GM18499 (cell line): ENCODE measurements around the gene CLEC14A.

Source experiments
- ATAC-seq: cut with Tn5 transposase; IDR thresholded peaks from one replicate; pipeline ENCODE4 v1.9.1; 2021; ENCODE audit warnings: moderate number of reproducible peaks; ENCODE audit not compliant: insufficient read depth, unreplicated experiment

The CLEC14A gene, protein sequence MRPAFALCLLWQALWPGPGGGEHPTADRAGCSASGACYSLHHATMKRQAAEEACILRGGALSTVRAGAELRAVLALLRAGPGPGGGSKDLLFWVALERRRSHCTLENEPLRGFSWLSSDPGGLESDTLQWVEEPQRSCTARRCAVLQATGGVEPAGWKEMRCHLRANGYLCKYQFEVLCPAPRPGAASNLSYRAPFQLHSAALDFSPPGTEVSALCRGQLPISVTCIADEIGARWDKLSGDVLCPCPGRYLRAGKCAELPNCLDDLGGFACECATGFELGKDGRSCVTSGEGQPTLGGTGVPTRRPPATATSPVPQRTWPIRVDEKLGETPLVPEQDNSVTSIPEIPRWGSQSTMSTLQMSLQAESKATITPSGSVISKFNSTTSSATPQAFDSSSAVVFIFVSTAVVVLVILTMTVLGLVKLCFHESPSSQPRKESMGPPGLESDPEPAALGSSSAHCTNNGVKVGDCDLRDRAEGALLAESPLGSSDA

DNA sequence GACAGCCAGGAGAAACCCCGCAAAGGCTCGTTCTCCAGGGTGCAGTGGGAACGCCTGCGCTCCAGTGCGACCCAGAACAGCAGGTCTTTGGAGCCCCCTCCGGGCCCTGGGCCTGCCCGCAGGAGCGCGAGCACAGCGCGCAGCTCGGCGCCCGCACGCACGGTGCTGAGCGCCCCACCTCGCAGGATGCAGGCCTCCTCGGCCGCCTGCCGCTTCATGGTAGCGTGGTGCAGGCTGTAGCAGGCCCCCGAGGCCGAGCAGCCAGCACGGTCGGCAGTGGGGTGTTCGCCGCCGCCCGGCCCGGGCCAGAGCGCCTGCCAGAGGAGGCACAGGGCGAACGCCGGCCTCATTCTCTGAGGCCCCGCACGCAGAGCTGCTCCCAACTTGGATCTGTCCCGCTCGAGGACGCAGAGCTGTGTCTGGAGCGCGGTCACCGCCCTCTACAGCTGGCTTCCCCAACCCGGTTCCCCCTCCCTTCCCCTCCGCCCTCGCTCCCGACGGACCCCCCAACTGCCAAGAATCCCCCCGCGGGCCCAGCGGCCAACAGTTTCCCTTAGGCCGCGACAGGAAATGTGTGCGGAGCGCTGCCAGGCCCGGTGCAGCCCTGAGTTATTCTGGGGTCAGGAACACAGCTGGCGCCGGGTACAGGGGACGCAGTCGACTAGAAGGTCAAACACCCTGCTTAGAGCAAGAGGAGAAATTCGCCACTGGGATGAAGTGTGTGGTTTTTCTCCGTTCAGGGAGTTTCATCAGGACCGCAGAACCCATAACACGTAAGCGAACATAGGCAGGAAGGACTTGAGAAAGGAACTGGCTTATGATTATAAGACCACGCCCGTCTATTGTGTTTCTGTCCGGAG lies at the start of gene CLEC14A:
TSS of gene CLEC14A (minus strand) at position 421 of the 860 bp plus-strand sequence. CDS start at position 350, 71 bp downstream.
- ATAC-seq: no peak

DNA sequence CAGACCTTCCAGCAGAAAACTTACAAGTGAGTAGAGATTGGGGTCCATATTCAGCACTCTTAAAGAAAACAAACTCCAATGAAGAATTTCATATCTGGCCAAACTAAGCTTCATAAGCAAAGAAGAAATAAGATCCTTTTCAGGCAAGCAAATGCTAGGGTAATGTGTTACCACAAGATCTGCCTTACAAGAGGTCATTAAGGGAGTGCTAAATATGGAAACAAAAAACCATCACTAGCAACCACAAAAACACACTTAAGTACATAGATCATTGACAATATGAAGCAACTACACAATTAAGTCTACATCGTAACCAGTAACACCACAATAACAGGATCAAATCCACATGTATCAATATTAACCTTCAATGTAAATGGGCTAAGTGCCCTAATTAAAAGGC lies 47.1 kb upstream of the CLEC14A start:
- no peak for ATAC-seq

DNA sequence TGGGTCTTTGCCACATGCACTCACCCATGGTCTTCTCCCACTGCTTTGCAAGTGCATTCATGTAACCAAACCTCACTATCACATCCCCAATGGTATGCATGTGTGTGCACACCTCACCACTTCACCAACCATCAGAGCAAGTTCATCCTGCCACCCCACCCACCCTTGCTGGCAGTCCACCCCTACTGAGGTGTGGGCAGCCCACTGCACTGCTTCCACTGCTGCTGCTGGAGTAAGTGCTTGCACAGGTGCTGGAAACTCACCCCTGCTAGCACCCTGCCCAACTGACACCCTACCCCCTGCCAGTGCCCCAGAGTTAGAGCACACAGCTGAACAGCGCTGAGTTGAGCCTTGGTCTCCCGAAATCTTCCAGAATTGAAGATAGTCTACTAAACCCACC lies 46.1 kb upstream of the CLEC14A start:
- ATAC-seq: no peak

DNA sequence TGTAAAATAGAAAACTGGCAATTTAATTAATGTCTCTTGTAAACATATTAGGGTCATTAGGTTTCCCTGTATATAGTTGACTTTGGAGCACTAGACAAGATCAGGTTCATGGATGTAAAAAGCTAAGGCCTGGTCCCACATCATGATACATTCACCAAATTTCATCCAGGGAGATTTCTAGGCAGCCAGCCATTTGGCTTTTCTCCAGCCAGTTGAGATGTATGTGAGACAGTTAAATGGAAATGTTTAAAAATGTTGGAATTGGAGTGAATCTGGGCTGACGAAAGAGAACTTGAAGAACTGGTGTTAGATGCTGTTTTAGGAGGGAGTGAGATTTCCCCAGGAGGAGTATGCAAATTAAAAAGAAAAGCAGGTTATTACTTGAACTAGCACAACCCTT lies 41.8 kb upstream of the CLEC14A start:
- ATAC-seq: no peak

DNA sequence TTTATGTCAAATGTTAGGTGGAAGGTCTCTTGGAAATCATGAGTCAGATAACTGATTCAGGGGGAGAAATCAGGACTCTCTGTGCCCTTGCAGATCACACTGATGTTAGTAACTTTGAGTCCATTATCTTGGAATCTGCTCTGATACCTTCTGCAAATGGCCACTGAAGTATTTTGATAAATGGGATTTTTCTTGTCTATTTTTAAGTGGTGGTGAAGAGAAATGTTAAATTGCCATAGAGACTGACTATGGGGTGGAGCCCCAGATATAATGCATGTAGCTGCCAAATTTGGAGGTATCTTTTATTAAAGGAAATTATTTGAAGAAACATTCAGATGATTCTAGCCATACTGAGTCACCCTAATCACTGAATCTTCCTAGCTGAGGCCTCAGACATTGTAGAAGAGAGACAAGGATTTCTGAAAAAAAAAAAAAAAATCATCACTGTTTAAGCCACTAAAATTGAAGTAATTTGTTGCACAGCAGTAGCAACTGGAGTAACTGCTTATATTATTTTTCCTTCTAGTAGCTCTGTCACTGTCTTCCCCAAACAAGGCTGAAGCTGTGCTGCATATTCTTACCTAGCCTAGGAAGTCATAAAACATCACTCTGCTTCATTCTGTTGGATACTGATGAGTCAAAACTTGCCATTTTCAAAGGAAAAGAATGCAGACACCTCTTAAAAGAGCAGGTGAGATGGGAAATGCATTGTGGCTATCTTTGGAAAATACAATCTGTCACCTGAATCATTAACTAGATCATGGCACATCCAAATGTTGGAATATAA lies 36.0 kb upstream of the CLEC14A start:
- no peak for ATAC-seq

DNA sequence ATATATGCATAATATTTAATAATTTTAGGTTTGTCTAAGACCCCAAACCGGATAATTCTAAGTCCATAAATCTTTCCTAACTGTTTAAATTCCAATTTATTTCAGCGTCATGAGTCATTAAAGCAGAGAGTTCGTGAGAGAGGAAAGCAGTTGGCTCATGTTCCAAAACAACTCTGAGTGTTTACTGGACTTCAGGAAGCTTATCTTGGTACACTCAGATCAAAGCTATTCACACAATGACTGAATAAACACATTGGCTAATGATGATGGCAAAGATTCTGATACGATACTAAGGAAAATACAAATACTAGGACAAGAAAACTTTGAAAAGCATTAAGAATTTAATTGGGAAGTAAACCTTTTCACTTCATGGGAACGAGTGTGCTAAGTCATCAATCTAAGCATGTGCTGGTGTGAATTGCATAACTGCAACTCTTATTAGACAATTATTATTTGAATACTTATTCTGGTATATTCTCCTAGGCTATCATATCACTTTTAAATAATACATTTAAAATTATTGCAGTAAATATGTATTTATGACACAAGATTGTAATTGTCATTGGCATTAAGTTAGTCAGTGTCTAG lies 34.8 kb upstream of the CLEC14A start:
- no peak for ATAC-seq

DNA sequence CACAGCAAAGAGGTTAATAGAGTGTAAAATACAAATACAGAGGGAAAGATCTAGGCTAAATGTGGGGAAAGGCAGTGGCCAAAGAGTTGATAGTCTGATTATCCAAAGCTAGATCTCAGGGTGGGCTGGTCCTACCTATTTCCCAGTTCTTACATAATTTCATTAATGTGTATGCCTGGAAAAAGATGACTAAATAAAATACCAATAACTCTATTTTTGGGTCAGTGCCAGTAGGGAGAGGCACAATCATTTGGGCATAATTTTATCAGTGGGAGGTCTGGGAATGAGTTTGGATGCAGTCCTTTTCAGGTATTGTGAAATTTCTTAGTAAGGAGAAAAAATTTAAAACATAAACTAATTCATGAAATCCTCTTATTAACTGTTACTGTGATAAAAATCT lies 30.6 kb upstream of the CLEC14A start:
- ATAC-seq: no peak

DNA sequence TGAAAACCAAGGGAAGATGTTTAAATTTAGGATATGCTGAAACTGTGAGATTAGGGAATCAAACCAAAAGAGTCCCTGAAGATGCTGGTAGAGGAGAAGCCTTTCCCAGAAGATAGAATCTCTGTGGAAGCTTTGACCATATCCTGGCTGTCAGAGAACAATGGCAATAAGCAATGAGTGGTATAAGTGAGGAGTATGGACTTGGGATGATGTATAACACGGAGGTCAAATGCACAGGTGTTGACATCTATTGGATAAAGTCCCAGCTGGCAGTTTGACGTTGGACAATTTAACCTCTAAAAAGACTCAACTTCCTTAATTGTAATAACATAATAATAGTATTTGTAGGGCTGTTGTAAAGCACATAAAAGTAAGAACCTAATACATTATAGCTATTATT lies 30.1 kb upstream of the CLEC14A start:
- ATAC-seq: no peak

DNA sequence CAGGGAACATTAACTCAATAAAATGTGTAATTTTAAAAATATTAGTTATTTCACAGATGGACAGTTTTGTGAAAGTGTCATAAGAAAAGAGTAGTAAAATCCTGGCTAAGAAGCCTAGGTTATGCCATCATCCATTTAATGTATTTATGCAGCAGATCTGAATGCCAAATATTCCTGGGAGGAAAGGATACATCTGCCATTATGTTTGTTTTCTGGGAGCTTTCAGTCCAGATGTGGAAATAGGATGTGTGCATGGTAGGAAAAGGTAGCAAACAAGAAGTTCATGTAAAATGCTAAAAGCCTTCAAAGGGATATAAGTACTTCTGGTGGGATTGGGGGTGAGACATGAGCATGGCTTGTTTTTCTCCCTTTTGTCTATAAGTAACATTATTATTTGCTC lies 27.0 kb upstream of the CLEC14A start:
- no peak for ATAC-seq

DNA sequence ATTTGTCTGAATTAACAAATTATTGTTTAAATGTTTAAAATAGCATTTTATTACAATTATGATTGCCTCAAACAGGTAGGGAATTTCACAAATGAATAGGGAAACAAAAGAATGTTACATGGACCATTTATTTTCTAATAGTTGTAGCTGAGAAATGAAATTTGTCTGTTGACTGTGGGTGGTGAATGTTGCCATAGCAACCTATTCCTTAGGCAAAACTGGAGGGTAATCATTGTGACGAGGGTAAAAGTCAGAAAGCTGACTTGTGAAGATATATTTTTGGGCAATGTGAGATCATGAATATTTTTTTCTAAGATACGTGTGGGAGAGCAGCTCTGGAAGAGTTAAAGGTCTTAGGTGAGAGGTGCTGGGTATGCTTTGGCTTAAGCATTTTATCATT lies 24.2 kb upstream of the CLEC14A start:
- ATAC-seq: no peak

DNA sequence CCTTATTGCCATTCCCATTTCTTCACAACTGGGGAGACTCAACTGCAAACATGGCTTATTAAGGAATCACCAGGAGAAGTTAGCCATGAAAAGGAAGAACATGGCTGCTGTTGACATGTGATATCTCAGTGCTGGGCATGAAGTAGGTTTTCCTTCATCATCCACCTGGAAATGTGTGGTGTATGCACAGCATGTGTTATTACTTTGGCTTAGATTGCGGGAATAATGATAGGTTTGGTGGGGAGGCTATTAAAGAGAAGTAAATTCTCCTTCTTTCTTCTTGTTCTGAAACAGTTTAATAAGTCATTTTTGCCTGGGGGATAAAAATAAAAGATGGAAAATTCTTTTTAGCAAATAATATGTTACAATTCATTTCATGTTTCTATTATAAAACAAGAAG lies 23.7 kb upstream of the CLEC14A start:
- ATAC-seq: no peak

DNA sequence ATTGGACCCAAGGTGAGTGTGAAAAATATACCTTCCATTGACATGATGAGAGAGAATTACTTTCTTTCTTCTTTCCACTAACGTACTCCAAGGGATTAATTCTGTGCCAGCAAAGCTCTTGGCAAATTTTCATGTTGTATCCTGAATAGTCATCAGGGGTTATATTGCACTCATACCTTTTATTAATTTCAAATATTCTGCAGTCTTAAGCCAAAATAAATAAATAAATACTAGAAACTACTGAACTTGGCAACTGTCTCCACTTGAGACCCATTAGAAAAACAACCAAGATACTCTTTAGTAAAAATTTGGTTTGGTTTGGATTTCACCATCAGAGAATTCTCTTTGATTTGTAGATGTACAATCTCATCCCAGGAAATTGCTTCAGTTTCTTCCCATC lies 22.1 kb upstream of the CLEC14A start:
- ATAC-seq: no peak

DNA sequence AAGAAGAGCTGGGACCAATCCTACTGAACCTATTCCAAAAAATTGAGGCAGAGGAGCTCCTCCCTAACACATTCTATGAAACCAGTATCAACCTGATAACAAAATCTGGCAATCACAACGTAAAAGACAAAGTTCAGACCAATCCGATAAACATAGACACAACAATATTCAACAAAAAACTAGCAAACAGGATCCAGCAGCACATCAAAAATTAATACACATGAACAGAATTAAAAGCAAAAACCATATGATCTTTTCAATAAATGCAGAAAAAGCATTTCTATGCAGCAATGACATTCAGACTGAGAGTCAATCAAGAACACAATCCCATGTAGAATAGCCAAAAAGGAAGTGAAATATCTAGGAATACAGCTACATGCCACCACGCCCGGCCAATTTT lies 7.0 kb upstream of the CLEC14A start:
- ATAC-seq: no peak

DNA sequence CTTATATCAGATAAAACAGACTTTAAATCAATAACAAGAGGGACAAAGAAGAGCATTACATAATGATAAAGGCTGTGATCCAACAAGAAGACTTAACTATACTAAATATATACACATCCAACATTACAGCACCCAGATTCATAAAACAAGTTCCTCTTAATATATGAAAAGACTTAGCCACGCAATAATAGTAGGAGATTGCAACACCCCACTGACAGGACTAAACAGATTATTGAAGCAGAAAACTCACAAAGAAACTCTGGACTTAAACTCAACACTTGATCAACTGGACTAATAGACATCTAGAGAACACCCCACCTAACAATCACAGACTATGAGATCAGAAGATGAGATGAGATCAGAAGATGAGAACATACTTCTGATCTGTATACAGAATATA lies 5.7 kb upstream of the CLEC14A start:
- no peak for ATAC-seq

DNA sequence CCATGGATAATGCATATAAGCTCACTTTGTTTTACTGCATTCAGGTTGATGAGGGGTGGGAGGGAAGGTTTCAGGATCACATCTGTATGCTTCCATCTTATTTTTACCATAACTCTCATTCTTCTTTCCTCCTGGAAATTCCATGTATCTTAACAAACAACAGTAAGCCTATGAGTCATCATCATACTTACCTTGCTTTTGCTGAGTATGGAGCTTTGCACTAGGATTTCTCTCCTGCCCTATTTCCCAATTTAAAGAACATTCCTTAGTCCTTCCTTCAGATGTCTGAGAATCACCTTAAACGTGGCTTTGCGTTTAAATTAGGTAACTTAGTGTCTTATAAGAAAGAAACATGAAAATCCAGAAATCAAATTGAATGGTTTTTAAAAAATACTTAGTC lies 1.6 kb upstream of the CLEC14A start:
- no peak for ATAC-seq

DNA sequence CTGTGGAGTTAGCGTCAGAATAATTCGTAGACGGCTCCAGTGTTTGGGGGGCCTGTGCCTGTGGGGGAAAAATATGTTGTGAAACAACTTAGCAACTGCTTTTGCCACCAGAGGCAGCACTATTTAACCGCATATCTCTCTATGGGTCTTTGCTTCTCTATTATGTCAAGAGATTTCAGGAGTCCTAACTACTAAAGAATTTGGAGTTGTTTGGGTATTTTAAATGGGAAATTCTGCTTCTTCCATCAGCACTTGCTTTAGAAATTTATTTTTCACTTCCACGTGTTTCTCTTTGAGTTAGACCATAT lies 594 bp upstream of the CLEC14A start:
- ATAC-seq: no peak

DNA sequence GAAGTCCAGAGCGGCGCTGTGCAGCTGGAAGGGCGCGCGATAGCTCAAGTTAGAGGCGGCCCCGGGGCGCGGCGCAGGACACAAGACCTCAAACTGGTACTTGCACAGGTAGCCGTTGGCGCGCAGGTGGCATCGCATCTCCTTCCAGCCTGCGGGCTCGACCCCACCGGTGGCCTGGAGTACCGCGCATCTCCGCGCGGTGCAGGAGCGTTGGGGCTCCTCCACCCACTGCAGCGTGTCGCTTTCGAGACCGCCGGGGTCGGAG lies 553 bp downstream of the CLEC14A start:
- no peak for ATAC-seq

DNA sequence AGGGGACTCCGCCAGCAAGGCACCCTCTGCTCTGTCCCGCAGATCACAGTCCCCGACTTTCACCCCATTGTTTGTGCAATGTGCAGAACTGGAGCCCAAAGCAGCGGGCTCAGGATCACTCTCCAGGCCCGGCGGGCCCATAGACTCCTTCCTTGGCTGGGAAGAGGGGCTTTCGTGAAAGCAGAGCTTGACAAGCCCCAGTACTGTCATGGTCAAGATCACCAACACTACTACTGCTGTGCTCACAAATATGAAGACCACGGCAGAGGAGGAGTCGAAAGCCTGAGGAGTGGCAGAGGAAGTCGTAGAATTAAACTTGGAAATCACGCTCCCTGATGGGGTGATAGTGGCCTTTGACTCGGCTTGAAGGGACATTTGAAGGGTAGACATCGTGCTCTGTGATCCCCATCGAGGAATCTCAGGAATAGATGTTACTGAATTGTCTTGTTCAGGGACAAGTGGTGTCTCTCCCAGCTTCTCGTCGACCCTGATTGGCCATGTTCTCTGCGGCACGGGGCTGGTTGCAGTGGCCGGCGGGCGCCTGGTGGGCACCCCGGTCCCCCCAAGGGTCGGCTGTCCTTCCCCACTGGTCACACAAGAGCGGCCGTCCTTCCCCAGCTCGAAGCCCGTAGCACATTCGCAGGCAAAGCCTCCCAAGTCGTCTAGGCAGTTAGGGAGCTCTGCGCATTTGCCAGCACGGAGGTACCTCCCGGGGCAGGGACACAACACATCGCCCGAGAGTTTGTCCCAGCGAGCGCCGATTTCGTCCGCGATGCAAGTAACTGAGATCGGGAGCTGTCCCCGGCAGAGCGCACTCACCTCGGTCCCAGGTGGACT lies 1.1 kb downstream of the CLEC14A start:
- no peak for ATAC-seq

DNA sequence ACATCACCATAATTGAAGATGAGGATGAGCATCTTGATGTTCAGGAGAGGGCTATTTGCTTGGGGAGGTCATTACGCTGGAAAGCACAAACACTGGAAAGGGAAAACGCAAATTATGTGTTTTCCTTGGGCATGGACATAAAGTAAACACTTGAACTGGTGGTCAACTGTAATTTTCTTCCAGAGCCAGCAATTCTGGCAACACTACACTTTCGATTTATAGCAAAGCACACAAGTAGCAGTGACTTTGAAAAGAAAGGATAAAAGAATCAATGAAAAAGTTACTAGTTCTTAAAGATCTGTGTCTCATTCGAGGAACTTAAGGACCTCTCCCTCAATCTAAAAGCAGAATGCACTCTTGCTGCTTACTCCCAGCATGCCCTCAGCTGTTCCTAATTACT lies 2.2 kb downstream of the CLEC14A start:
- no peak for ATAC-seq
